GM21737 (cell line): ENCODE measurements around the gene NELFA.

Experiments
- ATAC-seq: cut with Tn5 transposase; IDR thresholded peaks from one replicate; pipeline ENCODE4 v1.9.1; 2021; ENCODE audit warnings: mild to moderate bottlenecking, moderate library complexity; ENCODE audit not compliant: unreplicated experiment

NELFA gene

DNA sequence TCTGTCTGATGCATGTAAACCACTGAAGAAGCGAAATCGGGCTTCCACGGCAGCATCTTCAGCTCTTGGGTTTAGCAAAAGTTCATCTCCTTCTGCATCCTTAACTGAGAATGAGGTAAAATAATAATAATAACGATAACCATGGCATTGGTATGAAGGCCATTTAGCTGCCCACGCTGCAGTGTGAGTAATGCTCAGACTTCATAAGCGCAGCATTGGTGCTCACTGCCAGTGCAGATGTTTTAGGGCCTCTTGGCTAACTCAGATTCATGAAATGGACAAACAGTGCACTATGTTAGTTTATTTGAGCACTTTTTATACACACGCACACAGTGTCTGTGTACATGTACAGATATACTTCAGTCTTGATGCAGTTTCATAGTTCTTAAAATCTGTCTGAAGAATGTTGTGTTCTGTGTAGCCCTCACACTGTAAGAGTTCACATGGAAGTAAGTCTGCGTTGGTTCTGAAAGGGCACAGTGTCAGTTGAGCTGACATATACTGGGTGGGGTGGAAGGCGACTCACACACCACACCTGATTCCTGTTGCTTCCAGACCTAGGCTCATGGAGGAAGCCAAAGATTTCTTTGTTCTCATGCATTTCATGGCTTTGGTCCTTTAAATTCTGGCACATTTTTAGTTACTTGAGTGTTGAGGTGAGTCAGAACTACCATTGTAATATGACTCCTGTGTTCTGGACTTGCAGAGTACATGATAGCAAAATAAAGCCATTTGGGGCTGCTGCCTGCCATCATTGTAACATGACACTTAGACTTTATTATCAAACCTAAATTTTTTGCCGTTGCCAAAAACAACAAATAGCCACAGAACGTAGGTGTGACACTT, 68.9 kb downstream of the NELFA start:
- no peak for ATAC-seq

DNA sequence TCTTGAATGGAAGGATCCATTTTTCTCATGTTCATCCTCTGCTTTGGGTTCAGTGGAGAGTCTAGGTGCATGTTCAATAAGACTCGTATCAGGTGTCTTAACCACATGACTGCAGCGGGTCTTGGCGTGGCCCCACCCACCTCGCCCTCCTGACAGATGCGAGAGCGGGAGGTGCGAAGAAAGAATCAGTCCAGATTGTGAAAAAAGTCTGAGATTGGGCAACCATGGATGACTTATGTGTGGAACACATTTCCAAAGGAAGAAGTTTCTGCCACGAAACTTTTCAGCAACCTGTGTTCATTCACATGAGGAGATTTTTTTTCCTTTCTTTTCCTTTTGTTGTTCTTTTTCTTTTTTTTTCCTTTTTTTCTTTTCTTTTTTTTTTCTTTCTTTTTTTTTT, 70.7 kb downstream of the NELFA start:
- ATAC-seq, result no peak

DNA sequence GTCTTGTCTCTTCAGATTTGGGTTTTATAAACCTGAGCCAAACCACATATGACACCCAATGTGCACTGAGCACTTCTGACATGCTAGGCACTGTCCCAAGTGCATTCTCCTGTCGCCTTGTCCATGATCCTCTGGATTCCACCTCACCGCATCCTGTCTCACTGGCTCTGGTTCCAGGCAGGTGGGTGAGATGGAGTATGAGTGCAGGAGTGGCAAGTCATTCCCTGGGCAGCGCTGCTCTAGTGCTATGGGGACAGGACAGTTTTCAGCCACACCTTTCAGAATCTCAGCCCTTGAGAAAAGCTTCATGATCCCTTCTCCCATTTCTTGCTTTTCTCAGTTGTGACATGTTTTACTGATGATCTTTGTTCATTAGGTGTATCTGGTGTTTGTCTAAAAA, 71.2 kb downstream of the NELFA start:
- ATAC-seq, result no peak

DNA sequence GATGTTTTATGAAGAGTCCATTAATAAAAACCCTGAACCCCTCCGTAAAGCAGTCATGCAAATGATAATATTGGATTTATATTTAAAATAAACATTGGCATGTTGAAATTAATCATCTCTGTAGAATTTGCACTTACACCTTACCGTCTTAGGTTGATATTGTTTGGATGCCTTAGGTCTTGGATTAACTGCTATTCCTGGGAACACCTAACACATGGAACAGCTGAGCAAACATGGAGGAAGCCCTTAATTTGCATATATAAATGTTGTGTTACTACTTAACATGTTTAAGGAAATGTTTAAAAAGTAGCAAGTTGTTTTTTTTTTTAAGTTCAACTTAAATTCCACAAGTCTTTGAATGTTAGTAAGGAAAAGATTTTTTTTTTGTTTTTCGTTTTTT, 75.1 kb downstream of the NELFA start:
- no peak for ATAC-seq

DNA sequence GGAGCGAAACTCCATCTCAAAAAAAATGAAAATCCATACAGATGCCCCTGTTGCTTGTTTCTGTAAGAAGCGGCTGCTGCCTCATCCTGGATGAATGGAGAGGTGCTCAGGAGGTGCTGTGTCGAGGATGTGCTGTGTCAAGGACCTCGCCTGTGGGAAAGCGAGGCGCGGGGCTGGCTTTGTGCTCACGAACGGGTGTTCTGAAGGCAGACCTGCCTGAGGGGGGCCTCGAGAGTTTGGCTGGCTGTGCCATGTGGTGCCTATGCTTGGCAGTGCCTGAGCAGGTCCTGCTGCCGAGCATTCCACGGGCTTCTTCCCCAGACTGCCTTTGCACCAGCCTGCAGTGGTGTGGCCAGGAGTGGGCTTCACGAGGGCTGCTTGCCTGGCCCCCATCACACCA, 76.0 kb downstream of the NELFA start:
- ATAC-seq, result no peak
